DMS 273 (cell line): ENCODE data around the gene KLF3.

Experiments used
- DNase-seq: peaks from one replicate; lab custom pipeline; 2025; ENCODE audit not compliant: unreplicated experiment; lab: John Stamatoyannopoulos, UW

Gene KLF3

DNA sequence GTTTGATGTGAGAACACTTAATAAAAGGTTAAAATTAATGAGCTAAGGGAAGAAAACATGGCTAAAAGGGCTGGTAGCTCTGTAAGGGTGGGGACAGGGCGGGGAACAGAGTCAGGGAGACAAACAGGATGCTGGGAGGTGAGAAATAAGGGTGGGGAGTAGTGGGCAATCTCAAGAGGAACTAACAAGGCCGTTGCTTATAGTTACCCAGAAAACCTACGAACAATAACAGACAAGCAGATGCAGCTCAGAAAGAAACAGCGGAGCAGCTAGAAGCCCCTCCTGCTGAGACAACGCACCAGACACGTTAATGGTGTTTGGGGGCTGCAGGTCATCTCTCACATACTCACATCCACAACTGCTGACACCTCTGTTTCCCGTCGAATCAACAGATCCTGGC is 9.7 kb upstream of the KLF3 start:
- DNase-seq: no peak

DNA sequence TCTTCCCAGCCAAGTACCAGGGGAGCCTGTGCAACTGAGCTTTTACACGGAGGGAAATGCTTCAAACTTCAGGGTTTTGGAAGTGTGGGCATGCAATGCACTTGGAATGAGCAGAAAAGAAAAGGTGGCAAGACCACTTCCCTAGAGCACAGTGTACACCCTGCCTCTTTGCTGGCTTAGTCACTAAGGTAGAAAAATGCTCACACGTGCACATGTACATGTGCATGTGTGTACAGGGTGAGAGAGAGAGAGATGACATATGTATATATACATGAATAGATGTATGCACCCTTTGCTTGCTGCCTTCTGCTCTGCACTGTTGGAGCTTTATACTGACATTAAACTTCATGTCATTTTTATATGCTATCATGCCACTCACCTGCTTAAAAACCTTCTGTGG is 7.9 kb upstream of the KLF3 start:
- no peak for DNase-seq

- no peak for DNase-seq
Measured at GRCh38 chr4:38659346-38659745, 4.7 kb upstream of the KLF3 start.

- no peak for DNase-seq
Measured at GRCh38 chr4:38660838-38661237, 3.2 kb upstream of the KLF3 start.

DNA sequence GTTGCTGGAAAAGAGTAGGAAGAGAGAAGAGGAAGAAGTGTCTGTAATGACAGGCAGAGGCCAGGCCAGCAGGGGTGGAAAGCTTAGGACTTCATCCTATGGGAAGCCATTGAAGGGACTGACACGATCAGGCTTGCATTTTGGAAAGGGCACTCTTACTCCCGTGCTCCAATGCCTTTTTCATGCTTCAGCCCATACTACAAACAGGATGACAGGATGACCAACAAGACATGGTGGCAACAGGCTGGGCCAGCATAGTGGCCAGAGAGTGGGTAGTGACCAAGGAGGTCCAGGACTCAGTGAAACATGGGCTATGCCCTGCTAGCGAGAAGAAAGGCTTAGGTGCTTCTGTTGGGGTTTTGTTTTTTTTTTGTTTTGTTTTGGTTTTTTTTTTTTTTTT is 2.6 kb upstream of the KLF3 start:
- no peak for DNase-seq

- no peak for DNase-seq
Measured at GRCh38 chr4:38662522-38663089, 1.4 kb upstream of the KLF3 start.

- peak; percentile 49 for DNase-seq
Measured at GRCh38 chr4:38663090-38663800, 754 bp upstream of the KLF3 start.

DNA sequence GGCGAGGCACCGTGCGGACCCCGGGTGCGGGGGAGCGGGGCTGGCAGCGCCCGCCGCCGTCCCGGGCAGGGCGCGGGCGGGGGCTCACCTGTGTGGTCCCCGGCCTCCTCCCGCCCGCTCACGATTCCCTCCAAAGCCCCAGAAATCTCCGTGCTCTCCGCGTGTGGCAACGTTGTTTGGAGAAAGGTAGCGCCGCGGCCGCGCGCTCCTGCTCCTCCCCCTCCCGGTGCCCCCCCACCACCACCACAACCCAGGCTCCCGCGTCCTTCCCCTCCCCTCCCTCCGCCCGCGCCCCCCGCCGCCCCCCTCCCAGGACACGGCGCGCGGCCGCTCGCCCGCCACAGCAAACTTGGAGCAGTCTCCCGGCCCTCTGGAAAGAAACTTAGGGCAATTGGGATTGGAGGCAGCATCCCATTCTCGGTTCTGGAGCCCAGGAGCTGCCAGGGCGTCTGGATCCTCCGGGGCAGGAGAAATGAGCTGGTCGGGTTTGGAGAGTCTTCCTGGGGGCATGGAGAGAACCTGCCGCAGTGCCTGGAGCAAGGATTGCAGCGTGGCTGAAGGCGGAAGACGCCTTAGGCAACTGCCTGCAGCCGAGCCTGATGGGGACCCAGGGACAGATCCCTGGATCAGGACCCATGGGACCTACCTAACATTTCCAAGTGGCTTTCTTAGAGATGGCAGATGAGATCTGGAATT is 855 bp downstream of the KLF3 start:
- peak; percentile 85 for DNase-seq

DNA sequence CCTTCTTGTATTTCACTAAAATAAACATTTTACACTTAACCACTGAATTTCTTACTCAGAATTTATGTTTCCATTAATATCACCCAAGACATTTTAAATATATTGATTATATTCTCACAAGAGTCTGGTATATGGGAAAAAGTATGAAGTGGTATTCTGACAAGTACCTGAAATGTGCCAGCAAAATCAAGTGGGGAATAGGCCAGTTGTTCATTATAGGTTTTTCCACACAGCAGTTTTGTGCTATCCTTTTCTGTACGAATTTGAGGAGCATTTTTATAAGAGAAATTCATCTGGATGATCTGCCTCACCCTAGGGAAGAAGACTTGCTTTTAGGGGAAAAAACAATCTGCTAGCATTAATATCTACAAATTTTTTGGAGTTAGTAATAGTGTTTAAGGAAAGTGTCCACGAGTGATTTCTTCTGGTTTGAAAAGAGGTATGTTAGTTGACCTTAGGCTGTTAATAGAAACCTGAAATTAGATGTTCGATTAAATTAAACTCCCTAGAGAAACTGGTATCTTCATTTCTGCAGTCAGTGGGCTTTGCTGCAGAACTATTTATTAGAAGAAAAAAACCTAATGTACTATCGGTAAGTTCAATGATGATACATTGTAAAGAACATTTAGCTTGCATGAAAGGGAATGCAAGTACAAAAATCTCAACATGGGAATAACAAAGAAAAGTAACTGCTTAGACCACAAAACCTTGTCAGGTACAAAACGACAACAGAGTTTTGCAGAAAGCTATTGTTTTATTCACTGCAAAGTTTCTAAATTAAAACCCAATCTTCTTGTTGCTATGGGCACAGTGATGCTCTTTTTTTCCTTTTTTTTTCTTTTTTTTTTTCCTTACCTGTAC is 1.8 kb downstream of the KLF3 start:
- no peak for DNase-seq

- peak; percentile 49 for DNase-seq
Measured at GRCh38 chr4:38666766-38667084, 2.7 kb downstream of the KLF3 start.

GRCh38 chr4:38667085-38667893 is 3.3 kb downstream of the KLF3 start:
- peak; percentile 86 for DNase-seq

GRCh38 chr4:38668203-38668971 is 4.4 kb downstream of the KLF3 start:
- no peak for DNase-seq

DNA sequence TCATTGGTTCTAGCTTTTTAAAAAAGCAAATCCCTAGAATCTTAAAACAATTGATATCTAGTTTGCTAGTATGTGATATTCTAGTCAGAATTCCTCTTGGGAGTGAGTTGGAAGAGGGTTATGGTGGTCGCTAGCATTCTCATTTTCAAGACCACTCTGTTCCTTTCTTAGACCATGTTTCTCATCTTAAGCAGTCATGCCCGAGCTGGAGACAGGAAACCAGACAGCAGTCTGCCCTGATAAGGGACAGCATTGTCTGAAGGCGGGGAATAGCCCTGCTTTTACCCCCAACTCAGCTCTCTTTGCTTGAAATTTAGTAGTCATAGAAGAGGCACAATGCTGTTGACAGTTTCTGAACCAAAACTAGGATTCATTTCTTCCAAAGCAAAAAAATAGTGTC is 5.2 kb downstream of the KLF3 start:
- DNase-seq: no peak

- no peak for DNase-seq
Measured at GRCh38 chr4:38670109-38670901, 6.3 kb downstream of the KLF3 start.

DNA sequence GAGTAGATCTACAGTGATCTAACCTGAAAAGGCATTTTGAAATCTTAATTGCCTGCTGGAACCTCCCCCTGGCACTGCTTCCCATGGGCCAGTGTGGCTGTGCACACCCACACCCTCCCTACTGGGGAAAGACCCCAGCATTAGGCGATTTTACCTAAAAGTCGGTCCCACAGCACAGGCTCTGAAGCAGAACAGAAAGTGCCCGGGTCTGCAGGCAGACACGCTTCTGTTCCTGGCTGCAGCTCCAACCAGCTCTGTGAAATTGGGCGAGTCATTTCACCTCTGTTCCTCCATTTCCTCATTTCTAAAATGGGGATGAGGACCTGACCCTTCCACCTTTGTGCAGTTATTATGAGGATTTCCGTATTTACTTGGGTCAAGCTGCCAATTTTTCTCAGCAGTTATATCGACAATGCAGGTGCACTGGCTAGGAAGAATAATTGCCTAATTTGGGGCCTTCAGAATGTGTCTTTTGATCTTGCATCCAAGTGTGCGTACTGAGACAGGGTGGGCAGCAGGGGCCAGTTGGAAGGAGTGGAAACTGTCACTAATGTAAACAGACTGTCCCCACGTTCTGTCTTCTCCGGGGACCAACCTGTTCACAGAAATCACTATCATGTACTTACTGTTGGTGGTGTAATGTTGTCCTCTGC is 7.1 kb downstream of the KLF3 start:
- no peak for DNase-seq

DNA sequence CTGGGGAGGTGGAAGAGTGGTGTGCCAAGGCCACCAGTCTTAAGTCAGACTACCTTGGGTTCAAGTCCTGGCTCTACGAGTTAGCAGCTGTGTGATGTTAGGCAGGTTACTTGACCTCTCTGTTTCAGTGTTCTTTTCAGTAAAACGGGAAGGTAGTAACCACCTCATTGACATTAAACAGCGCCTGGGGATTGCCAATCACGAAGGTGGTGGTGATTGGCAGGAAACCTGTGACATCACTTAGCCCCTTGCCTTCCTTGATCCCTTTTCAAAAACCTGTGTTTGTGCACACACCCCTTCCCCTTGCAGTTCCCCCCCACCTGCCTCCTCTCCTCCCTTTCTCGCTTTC is 7.6 kb downstream of the KLF3 start:
- DNase-seq: no peak

DNA sequence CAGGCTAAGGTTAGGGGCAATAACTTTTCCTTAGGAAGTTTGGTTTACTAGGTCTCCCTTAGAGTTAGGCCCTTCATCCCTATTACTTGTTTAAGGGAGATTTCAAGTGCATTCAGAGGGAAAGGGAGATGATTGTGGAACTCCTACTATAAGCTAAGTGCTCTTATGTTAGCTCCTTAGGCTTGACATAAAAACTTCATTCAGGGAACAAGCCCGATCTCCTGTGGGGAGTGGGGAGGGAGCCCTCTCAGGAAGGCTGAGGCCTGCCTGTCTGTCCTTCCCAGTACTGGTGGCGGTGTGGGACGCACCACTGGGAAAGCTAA is 8.0 kb downstream of the KLF3 start:
- peak; percentile 28 for DNase-seq

DNA sequence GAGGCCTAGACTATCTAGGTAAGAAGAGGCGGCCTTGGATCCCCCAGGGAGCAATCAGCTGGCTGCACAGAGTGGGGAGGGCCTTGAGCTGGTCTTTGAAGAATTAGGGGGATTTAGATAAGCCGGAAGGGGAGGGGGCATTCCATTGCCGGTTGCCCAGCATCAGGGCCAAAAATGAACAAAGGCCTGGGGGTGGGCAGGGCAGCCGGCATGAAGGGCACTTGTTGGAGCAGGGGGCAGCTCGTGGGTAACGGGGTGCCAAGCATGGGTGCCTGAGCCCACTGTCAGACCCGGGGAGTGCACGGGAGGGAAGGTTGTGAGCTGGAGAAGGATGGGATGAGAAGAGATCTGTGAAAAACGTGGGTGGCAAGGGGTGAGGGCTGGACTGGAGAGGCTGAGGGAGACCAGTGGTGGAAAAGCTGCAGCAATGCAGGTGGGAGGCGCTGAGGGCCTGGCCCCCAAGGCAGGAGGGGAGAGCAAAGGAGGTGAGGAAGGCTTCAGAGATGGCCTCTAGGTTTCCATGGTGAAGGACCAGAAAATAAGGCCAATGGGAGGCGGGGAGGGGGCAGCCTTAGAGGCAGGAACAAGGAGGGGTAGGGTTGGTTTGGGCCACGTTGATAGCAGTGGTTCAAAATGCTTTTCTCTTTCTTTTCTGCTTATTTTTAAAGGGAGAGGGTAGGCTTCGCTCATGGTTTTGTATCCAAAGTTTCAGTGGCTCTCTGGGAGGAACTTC is 8.6 kb downstream of the KLF3 start:
- DNase-seq: peak; percentile 39
